ENCODE measurements around the gene SERPINH1.

The SERPINH1 gene

GRCh38 chr11:75533896-75534258 is 28.2 kb upstream of the SERPINH1 start:
- Histone ChIP-seq H3K27ac (ENCODE audit: low read depth, low read length, severe bottlenecking) (no peak overlapping the region), H3K4me1 (ENCODE audit: control insufficient read depth, insufficient read depth, low read length, poor library complexity, severe bottlenecking) (peaks cover 5% of the 10 kb centered on the region), H3K4me3 (ENCODE audit: extremely low read depth, insufficient read depth, low read length, poor library complexity, severe bottlenecking) (no peak overlapping the region), H3K36me3 (ENCODE audit: control insufficient read depth, insufficient read depth, low read length) (no peaks in the 10 kb centered on the region), H3K9me3 (ENCODE audit: control insufficient read depth, low read length) (no peaks in the 10 kb centered on the region)
- 100% methylated on average over 1 of the region's 1 CpG for WGBS, 2 experiments (ENCODE audit: insufficient coverage in 2 of 2)

- H3K36me3 ChIP-seq (ENCODE audit: control insufficient read depth, insufficient read depth, low read length): no peaks in the 10 kb centered on the region
- peaks cover 5% of the 10 kb centered on the region for H3K4me1 ChIP-seq (ENCODE audit: control insufficient read depth, insufficient read depth, low read length, poor library complexity, severe bottlenecking)
- WGBS, 2 experiments (ENCODE audit: insufficient coverage in 2 of 2): 81 to 91% methylated on average over 10 to 12 of the region's 15 CpGs
- H3K9me3 ChIP-seq (ENCODE audit: control insufficient read depth, low read length): no peaks in the 10 kb centered on the region
- H3K4me3 ChIP-seq (ENCODE audit: extremely low read depth, insufficient read depth, low read length, poor library complexity, severe bottlenecking): no peak overlapping the region
- no peak overlapping the region for H3K27ac ChIP-seq (ENCODE audit: low read depth, low read length, severe bottlenecking)
Observed at GRCh38 chr11:75534259-75535069, 27.6 kb upstream of the SERPINH1 start.

GRCh38 chr11:75535071-75535470 is 27.0 kb upstream of the SERPINH1 start:
- Histone ChIP-seq H3K36me3 (ENCODE audit: control insufficient read depth, insufficient read depth, low read length) (no peaks in the 10 kb centered on the region), H3K27ac (ENCODE audit: low read depth, low read length, severe bottlenecking) (no peak overlapping the region)
- no CpG with 5 or more reads among the region's 1 CpG for WGBS, 2 experiments (ENCODE audit: insufficient coverage in 2 of 2)

GRCh38 chr11:75536786-75537641 is 25.0 kb upstream of the SERPINH1 start:
- H3K4me3 ChIP-seq (ENCODE audit: extremely low read depth, insufficient read depth, low read length, poor library complexity, severe bottlenecking): no peak overlapping the region
- H3K36me3 ChIP-seq (ENCODE audit: control insufficient read depth, insufficient read depth, low read length): no peaks in the 10 kb centered on the region
- no peaks in the 10 kb centered on the region for H3K9me3 ChIP-seq (ENCODE audit: control insufficient read depth, low read length)
- H3K27ac ChIP-seq (ENCODE audit: low read depth, low read length, severe bottlenecking): no peak overlapping the region
- peaks cover 5% of the 10 kb centered on the region for H3K4me1 ChIP-seq (ENCODE audit: control insufficient read depth, insufficient read depth, low read length, poor library complexity, severe bottlenecking)
- 73 to 87% methylated on average over 4 to 9 of the region's 13 CpGs for WGBS, 2 experiments (ENCODE audit: insufficient coverage in 2 of 2)

More at GRCh38 chr11:75535071-75535470, 27.0 kb upstream of the SERPINH1 start:
- H3K4me1 ChIP-seq (ENCODE audit: control insufficient read depth, insufficient read depth, low read length, poor library complexity, severe bottlenecking): peaks cover 5% of the 10 kb centered on the region
- no peaks in the 10 kb centered on the region for H3K9me3 ChIP-seq (ENCODE audit: control insufficient read depth, low read length)
- no peak overlapping the region for H3K4me3 ChIP-seq (ENCODE audit: extremely low read depth, insufficient read depth, low read length, poor library complexity, severe bottlenecking)

GRCh38 chr11:75537740-75538139 is 24.3 kb upstream of the SERPINH1 start:
- peaks cover 5% of the 10 kb centered on the region for H3K4me1 ChIP-seq (ENCODE audit: control insufficient read depth, insufficient read depth, low read length, poor library complexity, severe bottlenecking)
- H3K9me3 ChIP-seq (ENCODE audit: control insufficient read depth, low read length): no peaks in the 10 kb centered on the region
- 50 to 62% methylated on average over 5 of the region's 5 CpGs for WGBS, 2 experiments (ENCODE audit: insufficient coverage in 2 of 2)
- no peak overlapping the region for H3K27ac ChIP-seq (ENCODE audit: low read depth, low read length, severe bottlenecking)
- H3K36me3 ChIP-seq (ENCODE audit: control insufficient read depth, insufficient read depth, low read length): no peaks in the 10 kb centered on the region
- no peak overlapping the region for H3K4me3 ChIP-seq (ENCODE audit: extremely low read depth, insufficient read depth, low read length, poor library complexity, severe bottlenecking)

- Histone ChIP-seq H3K9me3 (ENCODE audit: control insufficient read depth, low read length) (no peaks in the 10 kb centered on the region), H3K4me1 (ENCODE audit: control insufficient read depth, insufficient read depth, low read length, poor library complexity, severe bottlenecking) (peaks cover 5% of the 10 kb centered on the region), H3K36me3 (ENCODE audit: control insufficient read depth, insufficient read depth, low read length) (no peaks in the 10 kb centered on the region), H3K27ac (ENCODE audit: low read depth, low read length, severe bottlenecking) (no peak overlapping the region), H3K4me3 (ENCODE audit: extremely low read depth, insufficient read depth, low read length, poor library complexity, severe bottlenecking) (no peak overlapping the region)
- WGBS, 2 experiments (ENCODE audit: insufficient coverage in 2 of 2): 90% methylated on average over 11 of the region's 11 CpGs
Observed at GRCh38 chr11:75538150-75538942, 23.7 kb upstream of the SERPINH1 start.

- Histone ChIP-seq H3K27ac (ENCODE audit: low read depth, low read length, severe bottlenecking) (no peak overlapping the region), H3K4me3 (ENCODE audit: extremely low read depth, insufficient read depth, low read length, poor library complexity, severe bottlenecking) (no peak overlapping the region), H3K36me3 (ENCODE audit: control insufficient read depth, insufficient read depth, low read length) (no peaks in the 10 kb centered on the region), H3K4me1 (ENCODE audit: control insufficient read depth, insufficient read depth, low read length, poor library complexity, severe bottlenecking) (no peaks in the 10 kb centered on the region), H3K9me3 (ENCODE audit: control insufficient read depth, low read length) (no peaks in the 10 kb centered on the region)
- 86 to 92% methylated on average over 7 to 8 of the region's 9 CpGs for WGBS, 2 experiments (ENCODE audit: insufficient coverage in 2 of 2)
Observed at GRCh38 chr11:75539459-75540334, 22.4 kb upstream of the SERPINH1 start.

GRCh38 chr11:75541193-75542087 is 20.6 kb upstream of the SERPINH1 start:
- Histone ChIP-seq H3K9me3 (ENCODE audit: control insufficient read depth, low read length) (no peaks in the 10 kb centered on the region), H3K36me3 (ENCODE audit: control insufficient read depth, insufficient read depth, low read length) (no peaks in the 10 kb centered on the region), H3K4me1 (ENCODE audit: control insufficient read depth, insufficient read depth, low read length, poor library complexity, severe bottlenecking) (no peaks in the 10 kb centered on the region), H3K27ac (ENCODE audit: low read depth, low read length, severe bottlenecking) (no peak overlapping the region), H3K4me3 (ENCODE audit: extremely low read depth, insufficient read depth, low read length, poor library complexity, severe bottlenecking) (no peak overlapping the region)
- WGBS, 2 experiments (ENCODE audit: insufficient coverage in 2 of 2): 88 to 97% methylated on average over 3 of the region's 4 CpGs

GRCh38 chr11:75542088-75542438 is 20.0 kb upstream of the SERPINH1 start:
- WGBS, 2 experiments (ENCODE audit: insufficient coverage in 2 of 2): 90% methylated on average over 1 of the region's 1 CpG; no CpG with 5 or more reads in 1 of the 2 experiments
- Histone ChIP-seq H3K36me3 (ENCODE audit: control insufficient read depth, insufficient read depth, low read length) (no peaks in the 10 kb centered on the region), H3K9me3 (ENCODE audit: control insufficient read depth, low read length) (no peaks in the 10 kb centered on the region), H3K4me1 (ENCODE audit: control insufficient read depth, insufficient read depth, low read length, poor library complexity, severe bottlenecking) (no peaks in the 10 kb centered on the region), H3K27ac (ENCODE audit: low read depth, low read length, severe bottlenecking) (no peak overlapping the region), H3K4me3 (ENCODE audit: extremely low read depth, insufficient read depth, low read length, poor library complexity, severe bottlenecking) (no peak overlapping the region)
